OCI-LY7 (cell line): Measurements from ENCODE around the gene SLC25A20. TPM values are rescaled to one million over a fixed set of nuclear protein-coding genes. Genes with fewer than 3 reads are reported as not detected.

ENCODE experiments used
- BruUV-seq: library from RNA; stranded (reverse); fragments of 400-500 nt; replicated peaks from 2 replicates; lab custom pipeline; 2021; lab: Mats Ljungman, UMichigan
- CTCF ChIA-PET: fragments of 300-600 bp; sonication (Branson Sonifier 250); formaldehyde crosslinking; loops from one replicate; lab custom pipeline; 2022; ENCODE audit warnings: antibody characterized with exemption; ENCODE audit not compliant: unreplicated experiment; lab: Charles Lee
- POLR2A ChIA-PET: fragments of 300-600 bp; sonication (Branson Sonifier 250); formaldehyde crosslinking; loops from one replicate; lab custom pipeline; 2022; ENCODE audit warnings: antibody characterized with exemption; lab: Charles Lee
- DNase-seq: peaks from one replicate; pipeline ENCODE4 v3.0.0-alpha.2; 2015; ENCODE audit warnings: low spot score
- H2AFZ ChIP-seq: fragments of 200-600 bp; sonication (generic), shearing (Covaris generic); 2 replicates; pipeline ENCODE4 v1.6.1; 2014; ENCODE audit warnings: mild to moderate bottlenecking, antibody characterized with exemption, low read length, moderate library complexity
- H3K27ac ChIP-seq: fragments of 200-600 bp; sonication (generic); 2 replicates; pipeline ENCODE4 v1.5.1; 2014; ENCODE audit warnings: mixed run types, low read depth, mild to moderate bottlenecking, moderate library complexity, low read length, inconsistent platforms; ENCODE audit not compliant: poor library complexity, severe bottlenecking
- H3K36me3 ChIP-seq: fragments of 200-600 bp; sonication (generic); 2 replicates; pipeline ENCODE4 v1.6.1; 2014; ENCODE audit warnings: mild to moderate bottlenecking, antibody characterized with exemption, low read length, moderate library complexity, mixed read lengths; ENCODE audit not compliant: insufficient read depth
- H3K4me1 ChIP-seq: fragments of 200-600 bp; sonication (generic); 2 replicates; pipeline ENCODE4 v1.5.1; 2014; ENCODE audit warnings: mild to moderate bottlenecking, low read length; ENCODE audit not compliant: insufficient read depth, poor library complexity, severe bottlenecking
- H3K4me2 ChIP-seq: fragments of 200-600 bp; sonication (generic); 2 replicates; pipeline ENCODE4 v1.6.1; 2014; ENCODE audit warnings: mild to moderate bottlenecking, low read length
- H3K4me3 ChIP-seq: fragments of 200-600 bp; sonication (generic); 2 replicates; pipeline ENCODE4 v1.5.1; 2014; ENCODE audit warnings: mild to moderate bottlenecking, low read depth, low read length; ENCODE audit not compliant: poor library complexity, severe bottlenecking
- H3K79me2 ChIP-seq: fragments of 200-600 bp; sonication (generic); 2 replicates; pipeline ENCODE4 v1.6.1; 2016; ENCODE audit warnings: low read depth, mild to moderate bottlenecking, low read length, moderate library complexity, mixed read lengths; ENCODE audit not compliant: insufficient read depth
- H3K9me2 ChIP-seq: fragments of 200-600 bp; sonication (generic); 2 replicates; pipeline ENCODE4 v1.6.1; 2016; ENCODE audit warnings: mild to moderate bottlenecking, low read length, mixed read lengths; ENCODE audit not compliant: insufficient read depth
- H3K9me3 ChIP-seq: fragments of 200-600 bp; sonication (generic); 2 replicates; pipeline ENCODE4 v1.6.1; 2014; ENCODE audit warnings: mild to moderate bottlenecking, mixed run types, low read length, mixed read lengths
- H4K20me1 ChIP-seq: fragments of 200-600 bp; sonication (generic); 2 replicates; pipeline ENCODE4 v1.6.1; 2014; ENCODE audit warnings: mild to moderate bottlenecking, antibody characterized with exemption, low read length, moderate library complexity, mixed read lengths; ENCODE audit not compliant: insufficient read depth
- EZH2phosphoT487 ChIP-seq: fragments of 200-600 bp; sonication (generic); IDR thresholded peaks from 2 replicates; pipeline ENCODE4 v1.6.1; 2018; ENCODE audit warnings: low read depth, borderline replicate concordance, mild to moderate bottlenecking, mixed run types, antibody characterized with exemption, low read length, moderate library complexity, mixed read lengths
- intact Hi-C: fragments of 100-400 bp; cut with micrococcal nuclease; formaldehyde crosslinking; loops from one replicate; pipeline ENCODE4 v1.10.0; 2022; ENCODE audit not compliant: unreplicated experiment
- total RNA-seq, 2 experiments: library from RNA; depleted of rRNA in 1 of 2; stranded (reverse); fragments of >200 nt in 1 of 2; shearing (Covaris generic) in 1 of 2; gene quantifications; 2 replicates each; pipeline ENCODE4 v1.2.3, GENCODE V29; 2014 to 2022
- TF ChIP-seq, protein P1 (sequence below): fragments of 200-600 bp; sonication (generic); conservative IDR thresholded peaks from 2 replicates; pipeline ENCODE4 v1.5.1; 2014; ENCODE audit warnings: mild to moderate bottlenecking, antibody characterized with exemption, low read length, moderate library complexity, mixed read lengths

The SLC25A20 gene
- total RNA-seq, 2 experiments from 2014 or later: 19.1 to 20.9 TPM

DNA sequence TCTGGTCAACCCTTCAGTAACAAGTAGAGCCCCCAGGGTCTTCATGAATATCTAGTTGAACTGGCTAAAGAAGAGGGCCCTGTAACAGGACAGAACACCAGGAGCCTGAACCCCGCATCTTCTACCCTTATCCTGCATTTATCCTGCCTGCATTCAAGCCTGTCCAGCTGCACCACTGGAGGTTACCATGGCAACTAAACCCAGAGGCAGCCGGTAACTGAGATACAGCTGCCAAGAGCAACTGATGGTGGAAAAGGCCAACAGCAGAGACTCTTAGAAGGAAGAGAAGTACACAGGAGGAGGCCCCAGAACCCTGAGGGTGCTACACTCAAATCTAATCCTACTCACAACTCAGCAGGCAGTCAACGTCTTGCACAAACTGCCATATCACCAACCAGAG, 47.3 kb downstream of the SLC25A20 start:
- CTCF ChIA-PET: no interaction called here
- BruUV-seq: no TSS peak
- peak; percentile 21 for DNase-seq

DNA sequence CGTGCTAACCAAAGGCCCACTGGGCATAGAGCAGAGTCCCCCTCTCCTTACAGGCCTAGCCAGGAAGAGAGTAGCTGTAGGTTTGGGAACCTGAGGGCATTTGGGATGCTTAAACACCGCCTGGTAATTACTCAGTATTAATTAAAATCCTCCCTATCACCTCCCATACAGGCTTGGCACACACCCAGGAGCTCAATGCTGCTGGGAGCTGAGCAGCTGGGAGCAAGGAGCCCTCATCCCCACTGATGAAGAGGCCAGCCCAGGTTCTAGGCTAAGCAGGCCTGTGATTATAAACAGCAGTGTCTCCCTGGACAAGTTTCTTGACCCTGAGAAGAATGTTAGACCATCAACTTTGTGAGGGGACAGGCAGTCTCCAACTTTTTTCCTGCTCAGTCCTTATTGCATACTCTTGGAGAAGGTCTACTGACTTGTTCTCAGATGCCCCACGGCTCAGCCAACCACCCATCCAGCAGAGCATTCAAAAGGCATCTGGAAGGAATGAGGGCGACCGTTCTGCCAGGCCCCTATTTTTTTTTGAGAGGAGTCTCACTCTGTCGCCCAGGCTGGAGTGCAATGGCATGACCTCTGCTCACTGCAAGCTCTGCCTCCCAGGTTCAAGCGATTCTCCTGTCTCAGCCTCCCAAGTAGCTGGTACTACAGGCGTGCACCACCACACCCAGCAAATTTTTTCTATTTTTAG, 49.7 kb downstream of the SLC25A20 start:
- Histone ChIP-seq H3K27ac (no peak overlapping the region), H3K9me3 (no peaks in the 10 kb centered on the region), H3K36me3 (no peaks in the 10 kb centered on the region), H3K4me1 (peaks cover 21% of the 10 kb centered on the region), H3K9me2 (no peaks in the 10 kb centered on the region), H4K20me1 (no peaks in the 10 kb centered on the region), H2AFZ (no peak overlapping the region), H3K4me2 (peak overlapping the region; percentile 80), H3K4me3 (peak overlapping the region; percentile 82), H3K79me2 (no peaks in the 10 kb centered on the region)
- ChIA-PET POLR2A (interaction anchor here (0.6 kb wide), 1 partner anchor 9 kb away, joined by 3 read pairs; no protein-coding TSS in a partner anchor), CTCF (no interaction called here)
- intact Hi-C loops: no loop called here
- no peak for TF ChIP-seq EZH2phosphoT487
- TF ChIP-seq, protein P1, sequence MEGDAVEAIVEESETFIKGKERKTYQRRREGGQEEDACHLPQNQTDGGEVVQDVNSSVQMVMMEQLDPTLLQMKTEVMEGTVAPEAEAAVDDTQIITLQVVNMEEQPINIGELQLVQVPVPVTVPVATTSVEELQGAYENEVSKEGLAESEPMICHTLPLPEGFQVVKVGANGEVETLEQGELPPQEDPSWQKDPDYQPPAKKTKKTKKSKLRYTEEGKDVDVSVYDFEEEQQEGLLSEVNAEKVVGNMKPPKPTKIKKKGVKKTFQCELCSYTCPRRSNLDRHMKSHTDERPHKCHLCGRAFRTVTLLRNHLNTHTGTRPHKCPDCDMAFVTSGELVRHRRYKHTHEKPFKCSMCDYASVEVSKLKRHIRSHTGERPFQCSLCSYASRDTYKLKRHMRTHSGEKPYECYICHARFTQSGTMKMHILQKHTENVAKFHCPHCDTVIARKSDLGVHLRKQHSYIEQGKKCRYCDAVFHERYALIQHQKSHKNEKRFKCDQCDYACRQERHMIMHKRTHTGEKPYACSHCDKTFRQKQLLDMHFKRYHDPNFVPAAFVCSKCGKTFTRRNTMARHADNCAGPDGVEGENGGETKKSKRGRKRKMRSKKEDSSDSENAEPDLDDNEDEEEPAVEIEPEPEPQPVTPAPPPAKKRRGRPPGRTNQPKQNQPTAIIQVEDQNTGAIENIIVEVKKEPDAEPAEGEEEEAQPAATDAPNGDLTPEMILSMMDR: no peak
- no TSS peak for BruUV-seq
- no peak for DNase-seq

More for the DNA sequence above, 47.3 kb downstream of the SLC25A20 start:
- H3K79me2 ChIP-seq: no peaks in the 10 kb centered on the region
- H2AFZ ChIP-seq: no peak overlapping the region
- TF ChIP-seq, protein P1: no peak
- TF ChIP-seq EZH2phosphoT487: no peak
- H3K4me1 ChIP-seq: peaks cover 20% of the 10 kb centered on the region
- POLR2A ChIA-PET: no interaction called here
- H3K4me2 ChIP-seq: no peak overlapping the region
- H3K9me2 ChIP-seq: no peaks in the 10 kb centered on the region
- H4K20me1 ChIP-seq: no peaks in the 10 kb centered on the region
- H3K4me3 ChIP-seq: no peak overlapping the region
- intact Hi-C loops: no loop called here
- H3K36me3 ChIP-seq: no peaks in the 10 kb centered on the region
- no peaks in the 10 kb centered on the region for H3K9me3 ChIP-seq
- no peak overlapping the region for H3K27ac ChIP-seq
